HepG2 (cell line): ENCODE data around the gene SH3D19.

Experiments
- CHD2 ChIP-seq: IDR thresholded peaks from 2 replicates; pipeline ENCODE4 v1.6.1; 2011; ENCODE audit warnings: low read depth, low read length, improper control_type of control experiment
- SYNCRIP ChIP-seq: fragments of 200-400 bp; formaldehyde crosslinking; IDR thresholded peaks from 2 replicates; pipeline ENCODE4 v1.6.1; 2018; ENCODE audit warnings: mild to moderate bottlenecking, low read depth, low read length; ENCODE audit not compliant: insufficient read depth
- YY1 ChIP-seq: IDR thresholded peaks from 2 replicates; pipeline ENCODE4 v1.6.1; 2011; ENCODE audit warnings: low read length, low read depth, moderate library complexity, mild to moderate bottlenecking; ENCODE audit not compliant: insufficient read depth, insufficient replicate concordance
- TF ChIP-seq, protein P1 (sequence below): sonication (generic); formaldehyde crosslinking; IDR thresholded peaks from 2 replicates; pipeline ENCODE4 v1.4.0; 2020; ENCODE audit warnings: missing genetic modification reagents
- TF ChIP-seq, protein P2 (sequence below): sonication (generic); formaldehyde crosslinking; IDR thresholded peaks from 2 replicates; pipeline ENCODE4 v1.5.0; 2020; ENCODE audit warnings: mild to moderate bottlenecking, missing genetic modification reagents, moderate library complexity
- TF ChIP-seq, protein P3 (sequence below): sonication (generic); formaldehyde crosslinking; IDR thresholded peaks from 2 replicates; pipeline ENCODE4 v1.9.0; 2022; ENCODE audit warnings: missing genetic modification reagents, mild to moderate bottlenecking, borderline replicate concordance

- TF ChIP-seq, protein P1, sequence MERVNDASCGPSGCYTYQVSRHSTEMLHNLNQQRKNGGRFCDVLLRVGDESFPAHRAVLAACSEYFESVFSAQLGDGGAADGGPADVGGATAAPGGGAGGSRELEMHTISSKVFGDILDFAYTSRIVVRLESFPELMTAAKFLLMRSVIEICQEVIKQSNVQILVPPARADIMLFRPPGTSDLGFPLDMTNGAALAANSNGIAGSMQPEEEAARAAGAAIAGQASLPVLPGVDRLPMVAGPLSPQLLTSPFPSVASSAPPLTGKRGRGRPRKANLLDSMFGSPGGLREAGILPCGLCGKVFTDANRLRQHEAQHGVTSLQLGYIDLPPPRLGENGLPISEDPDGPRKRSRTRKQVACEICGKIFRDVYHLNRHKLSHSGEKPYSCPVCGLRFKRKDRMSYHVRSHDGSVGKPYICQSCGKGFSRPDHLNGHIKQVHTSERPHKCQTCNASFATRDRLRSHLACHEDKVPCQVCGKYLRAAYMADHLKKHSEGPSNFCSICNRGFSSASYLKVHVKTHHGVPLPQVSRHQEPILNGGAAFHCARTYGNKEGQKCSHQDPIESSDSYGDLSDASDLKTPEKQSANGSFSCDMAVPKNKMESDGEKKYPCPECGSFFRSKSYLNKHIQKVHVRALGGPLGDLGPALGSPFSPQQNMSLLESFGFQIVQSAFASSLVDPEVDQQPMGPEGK (CRISPR knock-in tag), result no peak
- TF ChIP-seq SYNCRIP (no peak), YY1 (no peak), CHD2 (no peak)
- TF ChIP-seq, protein P2, sequence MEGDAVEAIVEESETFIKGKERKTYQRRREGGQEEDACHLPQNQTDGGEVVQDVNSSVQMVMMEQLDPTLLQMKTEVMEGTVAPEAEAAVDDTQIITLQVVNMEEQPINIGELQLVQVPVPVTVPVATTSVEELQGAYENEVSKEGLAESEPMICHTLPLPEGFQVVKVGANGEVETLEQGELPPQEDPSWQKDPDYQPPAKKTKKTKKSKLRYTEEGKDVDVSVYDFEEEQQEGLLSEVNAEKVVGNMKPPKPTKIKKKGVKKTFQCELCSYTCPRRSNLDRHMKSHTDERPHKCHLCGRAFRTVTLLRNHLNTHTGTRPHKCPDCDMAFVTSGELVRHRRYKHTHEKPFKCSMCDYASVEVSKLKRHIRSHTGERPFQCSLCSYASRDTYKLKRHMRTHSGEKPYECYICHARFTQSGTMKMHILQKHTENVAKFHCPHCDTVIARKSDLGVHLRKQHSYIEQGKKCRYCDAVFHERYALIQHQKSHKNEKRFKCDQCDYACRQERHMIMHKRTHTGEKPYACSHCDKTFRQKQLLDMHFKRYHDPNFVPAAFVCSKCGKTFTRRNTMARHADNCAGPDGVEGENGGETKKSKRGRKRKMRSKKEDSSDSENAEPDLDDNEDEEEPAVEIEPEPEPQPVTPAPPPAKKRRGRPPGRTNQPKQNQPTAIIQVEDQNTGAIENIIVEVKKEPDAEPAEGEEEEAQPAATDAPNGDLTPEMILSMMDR (CRISPR knock-in tag), result no peak
- TF ChIP-seq, protein P3, sequence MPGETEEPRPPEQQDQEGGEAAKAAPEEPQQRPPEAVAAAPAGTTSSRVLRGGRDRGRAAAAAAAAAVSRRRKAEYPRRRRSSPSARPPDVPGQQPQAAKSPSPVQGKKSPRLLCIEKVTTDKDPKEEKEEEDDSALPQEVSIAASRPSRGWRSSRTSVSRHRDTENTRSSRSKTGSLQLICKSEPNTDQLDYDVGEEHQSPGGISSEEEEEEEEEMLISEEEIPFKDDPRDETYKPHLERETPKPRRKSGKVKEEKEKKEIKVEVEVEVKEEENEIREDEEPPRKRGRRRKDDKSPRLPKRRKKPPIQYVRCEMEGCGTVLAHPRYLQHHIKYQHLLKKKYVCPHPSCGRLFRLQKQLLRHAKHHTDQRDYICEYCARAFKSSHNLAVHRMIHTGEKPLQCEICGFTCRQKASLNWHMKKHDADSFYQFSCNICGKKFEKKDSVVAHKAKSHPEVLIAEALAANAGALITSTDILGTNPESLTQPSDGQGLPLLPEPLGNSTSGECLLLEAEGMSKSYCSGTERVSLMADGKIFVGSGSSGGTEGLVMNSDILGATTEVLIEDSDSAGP (CRISPR knock-in tag), result no peak
Measured at GRCh38 chr4:151202381-151202780, 123.0 kb downstream of the SH3D19 start.
